HepG2 (cell line): ENCODE data around the gene PPP1R12B.
"Not testable (repeated sequence)": the region's sequence is repeated elsewhere in the genome, so short reads cannot be mapped to it uniquely, and the experiment has no call there.

Source experiments
- ATF2 ChIP-seq: sonication (generic); formaldehyde crosslinking; IDR thresholded peaks from 2 replicates; pipeline ENCODE4 v1.4.0; 2020; ENCODE audit warnings: missing genetic modification reagents
- CHD4 ChIP-seq: fragments of 200-600 bp; sonication (generic); IDR thresholded peaks from 2 replicates; pipeline ENCODE4 v1.7.0; 2017; ENCODE audit warnings: mild to moderate bottlenecking, low read length, borderline replicate concordance
- EP300 ChIP-seq, 3 experiments: sonication (generic) in 1 of 3; formaldehyde crosslinking in 1 of 3; IDR thresholded peaks; 2 replicates each; pipeline versions ENCODE4 v1.5.1 to v1.6.1; 2011 to 2020; ENCODE audit warnings: low read depth in 2 of 3, low read length in 2 of 3, borderline replicate concordance in 1 of 3, improper control_type of control experiment in 1 of 3, mild to moderate bottlenecking in 1 of 3, missing genetic modification reagents in 1 of 3, moderate library complexity in 1 of 3
- JUND ChIP-seq: sonication (generic); formaldehyde crosslinking; IDR thresholded peaks from 2 replicates; pipeline ENCODE4 v1.8.0; 2022; ENCODE audit warnings: mild to moderate bottlenecking, missing genetic modification reagents
- SIX1 ChIP-seq: sonication (generic); formaldehyde crosslinking; IDR thresholded peaks from 2 replicates; pipeline ENCODE4 v1.4.0; 2020; ENCODE audit warnings: missing genetic modification reagents, borderline replicate concordance
- SOX5 ChIP-seq: IDR thresholded peaks from 2 replicates; pipeline ENCODE4 v1.6.1; 2016; ENCODE audit warnings: borderline replicate concordance
- ZBTB20 ChIP-seq: sonication (generic); formaldehyde crosslinking; IDR thresholded peaks from 2 replicates; pipeline ENCODE4 v1.8.1; 2023; ENCODE audit warnings: missing genetic modification reagents, low read depth, mild to moderate bottlenecking, borderline replicate concordance
- TF ChIP-seq, protein P1 (sequence below): sonication (generic); formaldehyde crosslinking; IDR thresholded peaks from 2 replicates; pipeline ENCODE4 v1.5.0; 2020; ENCODE audit warnings: mild to moderate bottlenecking, missing genetic modification reagents, moderate library complexity

DNA sequence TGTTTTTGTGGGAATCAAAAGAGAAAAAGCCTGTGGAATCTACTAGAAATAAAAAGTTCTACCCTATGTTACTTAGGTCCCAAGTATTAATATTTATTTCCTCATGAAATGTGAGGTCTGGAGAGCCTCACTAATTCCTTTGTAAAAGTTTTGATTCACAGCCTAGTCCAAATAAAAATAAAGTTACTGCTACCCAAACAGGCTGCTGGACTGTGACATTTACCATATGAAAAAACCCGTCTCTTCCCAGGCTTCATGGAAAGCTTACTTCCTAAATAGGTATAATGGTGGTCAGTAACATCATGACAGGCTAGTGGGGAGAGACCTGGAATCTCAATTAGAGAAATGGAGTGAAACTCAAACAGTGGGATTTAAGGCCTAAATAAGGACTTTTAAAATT is 201.6 kb downstream of the PPP1R12B start:
- not testable (repeated sequence) for TF ChIP-seq ZBTB20; JUND (CRISPR knock-in tag); CHD4; SIX1 (CRISPR knock-in tag); SOX5; EP300 (IDR thresholded peaks at IDR 0.05; ENCODE audit: low read depth in 2 of 2, low read length in 2 of 2); EP300 (CRISPR knock-in tag; IDR thresholded peaks at IDR 0.05; ENCODE audit: borderline replicate concordance); ATF2
- TF ChIP-seq, protein P1, sequence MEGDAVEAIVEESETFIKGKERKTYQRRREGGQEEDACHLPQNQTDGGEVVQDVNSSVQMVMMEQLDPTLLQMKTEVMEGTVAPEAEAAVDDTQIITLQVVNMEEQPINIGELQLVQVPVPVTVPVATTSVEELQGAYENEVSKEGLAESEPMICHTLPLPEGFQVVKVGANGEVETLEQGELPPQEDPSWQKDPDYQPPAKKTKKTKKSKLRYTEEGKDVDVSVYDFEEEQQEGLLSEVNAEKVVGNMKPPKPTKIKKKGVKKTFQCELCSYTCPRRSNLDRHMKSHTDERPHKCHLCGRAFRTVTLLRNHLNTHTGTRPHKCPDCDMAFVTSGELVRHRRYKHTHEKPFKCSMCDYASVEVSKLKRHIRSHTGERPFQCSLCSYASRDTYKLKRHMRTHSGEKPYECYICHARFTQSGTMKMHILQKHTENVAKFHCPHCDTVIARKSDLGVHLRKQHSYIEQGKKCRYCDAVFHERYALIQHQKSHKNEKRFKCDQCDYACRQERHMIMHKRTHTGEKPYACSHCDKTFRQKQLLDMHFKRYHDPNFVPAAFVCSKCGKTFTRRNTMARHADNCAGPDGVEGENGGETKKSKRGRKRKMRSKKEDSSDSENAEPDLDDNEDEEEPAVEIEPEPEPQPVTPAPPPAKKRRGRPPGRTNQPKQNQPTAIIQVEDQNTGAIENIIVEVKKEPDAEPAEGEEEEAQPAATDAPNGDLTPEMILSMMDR (CRISPR knock-in tag), result not testable (repeated sequence)
